GM19438 (cell line): ENCODE results near the gene CLEC6A.
"Not testable (repeated sequence)": the region's sequence is repeated elsewhere in the genome, so short reads cannot be mapped to it uniquely, and the experiment has no call there.

Experiments used
- ATAC-seq: cut with Tn5 transposase; IDR thresholded peaks from one replicate; pipeline ENCODE4 v1.9.1; 2021; ENCODE audit warnings: low read depth; ENCODE audit not compliant: unreplicated experiment

The CLEC6A gene

DNA sequence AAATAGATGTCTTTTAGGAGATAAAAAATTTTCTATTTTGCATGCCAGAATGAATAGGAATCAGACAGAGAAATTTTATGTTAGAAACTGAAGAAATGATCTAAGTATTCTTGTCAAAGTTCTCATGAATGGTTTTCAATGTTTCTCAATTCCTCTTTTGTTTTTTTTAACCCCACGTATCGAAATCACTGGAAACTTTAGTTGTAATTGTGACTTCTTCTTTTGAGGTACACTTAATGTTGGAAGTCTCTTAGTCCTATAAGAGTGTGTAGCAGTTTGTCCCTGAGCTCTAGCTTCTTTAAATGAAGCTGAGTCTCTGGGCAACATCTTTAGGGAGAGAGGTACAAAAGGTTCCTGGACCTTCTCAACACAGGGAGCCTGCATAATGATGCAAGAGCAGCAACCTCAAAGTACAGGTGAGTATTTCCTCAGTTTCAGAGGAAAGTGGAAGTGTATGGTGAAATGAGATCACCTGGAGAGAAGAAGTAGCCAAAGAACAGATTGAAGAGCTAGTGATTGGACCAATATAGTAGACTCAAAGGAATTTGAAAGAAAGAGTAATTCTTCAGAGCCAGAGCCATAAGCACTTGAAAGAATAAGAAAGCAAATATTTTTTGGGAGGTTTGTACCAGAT, at the start of gene CLEC6A:
Gene CLEC6A, plus strand, starts transcription at position 236 of the 634 bp plus-strand sequence. Its CDS starts 150 bp downstream, at position 386.
- ATAC-seq = no peak

DNA sequence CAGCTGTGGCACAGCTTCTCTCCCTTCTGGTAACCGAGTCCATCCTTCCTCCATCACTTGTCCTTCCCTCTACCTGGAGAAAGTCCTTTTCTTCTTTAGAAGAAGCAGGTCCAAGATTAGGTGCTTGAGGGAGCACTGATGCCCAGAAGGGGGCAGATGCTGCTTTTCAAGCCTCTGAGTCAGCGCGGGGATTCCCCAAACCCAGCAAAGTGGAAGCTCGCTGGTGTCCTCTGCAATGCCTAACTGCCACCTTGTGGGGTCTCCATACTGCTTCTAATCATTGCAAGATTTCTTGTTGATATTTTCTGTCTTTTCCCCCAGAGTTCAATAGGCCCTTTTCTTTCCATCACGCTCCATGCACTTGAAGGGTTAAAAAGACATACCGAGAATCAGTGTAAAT, 36.2 kb upstream of the CLEC6A start:
- not testable (repeated sequence) for ATAC-seq

DNA sequence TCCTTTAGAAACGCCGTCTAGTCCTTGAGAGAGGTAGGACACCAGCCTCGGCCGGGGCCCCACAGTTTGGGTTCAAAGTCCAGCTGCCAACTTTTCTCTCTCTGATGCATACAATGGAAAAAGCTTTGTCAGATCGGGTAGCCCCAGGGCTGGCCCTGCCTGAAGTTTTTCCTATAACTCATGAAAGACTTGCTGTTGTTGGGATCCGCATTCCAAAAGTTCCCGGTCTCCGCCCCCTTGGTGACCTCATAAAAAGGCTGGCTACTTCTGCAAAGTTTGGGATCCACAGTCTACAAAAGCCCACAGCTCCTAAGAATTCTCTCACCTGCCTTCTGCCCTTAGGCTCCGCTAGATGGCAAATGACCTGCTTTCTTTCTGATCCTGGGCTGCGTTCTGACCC, 35.3 kb upstream of the CLEC6A start:
- ATAC-seq = no peak

DNA sequence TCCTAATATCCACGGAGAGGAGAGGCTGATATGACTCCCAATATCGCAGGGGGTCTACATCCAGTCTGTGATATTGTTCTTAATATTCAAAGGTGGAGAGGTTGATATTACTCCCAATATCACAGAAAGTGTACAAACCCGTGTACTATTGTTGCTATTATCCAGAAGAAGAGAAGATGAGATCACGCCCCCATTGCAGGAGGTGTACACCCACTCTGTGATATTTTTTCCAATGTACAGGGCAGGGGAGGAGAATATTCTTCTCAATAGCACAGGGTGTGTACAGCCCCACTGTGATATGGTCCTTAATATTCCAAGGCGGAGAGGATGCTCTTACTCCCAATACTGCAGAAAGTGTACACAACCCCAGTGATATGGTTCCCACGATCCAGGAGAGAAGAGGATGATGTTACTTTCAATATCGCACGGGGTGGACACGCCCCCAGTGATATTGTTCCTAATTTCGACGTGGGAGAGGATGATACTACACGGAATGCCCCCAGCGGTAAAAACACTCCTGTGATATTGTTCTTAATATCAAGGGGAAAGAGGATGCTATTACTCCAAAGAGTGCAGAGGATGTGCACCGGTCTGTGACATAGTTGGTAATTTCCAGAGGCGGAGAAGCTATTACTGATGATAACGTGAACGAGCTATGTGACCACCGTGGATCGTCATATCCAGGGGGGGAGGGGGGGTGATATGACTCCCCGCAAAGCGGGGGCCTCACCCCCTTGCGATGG, 11.1 kb upstream of the CLEC6A start:
- ATAC-seq = not testable (repeated sequence)

DNA sequence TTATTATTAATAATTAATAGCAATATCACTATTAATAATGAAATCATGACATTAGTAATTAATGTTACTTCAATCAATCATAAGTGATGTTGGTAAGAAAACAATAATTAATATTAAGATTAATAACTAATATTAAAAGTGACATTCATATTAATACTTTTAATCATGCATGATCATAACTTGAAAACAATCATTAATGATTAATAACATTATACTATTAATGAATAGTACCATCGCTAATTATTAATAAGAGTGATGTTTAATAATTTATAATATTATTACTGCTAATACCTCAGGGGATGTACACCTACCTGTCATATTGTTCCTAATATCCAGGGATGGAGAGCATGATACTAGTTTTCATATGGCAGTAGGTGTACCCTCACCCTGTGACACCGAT, 10.0 kb upstream of the CLEC6A start:
- ATAC-seq = no peak

DNA sequence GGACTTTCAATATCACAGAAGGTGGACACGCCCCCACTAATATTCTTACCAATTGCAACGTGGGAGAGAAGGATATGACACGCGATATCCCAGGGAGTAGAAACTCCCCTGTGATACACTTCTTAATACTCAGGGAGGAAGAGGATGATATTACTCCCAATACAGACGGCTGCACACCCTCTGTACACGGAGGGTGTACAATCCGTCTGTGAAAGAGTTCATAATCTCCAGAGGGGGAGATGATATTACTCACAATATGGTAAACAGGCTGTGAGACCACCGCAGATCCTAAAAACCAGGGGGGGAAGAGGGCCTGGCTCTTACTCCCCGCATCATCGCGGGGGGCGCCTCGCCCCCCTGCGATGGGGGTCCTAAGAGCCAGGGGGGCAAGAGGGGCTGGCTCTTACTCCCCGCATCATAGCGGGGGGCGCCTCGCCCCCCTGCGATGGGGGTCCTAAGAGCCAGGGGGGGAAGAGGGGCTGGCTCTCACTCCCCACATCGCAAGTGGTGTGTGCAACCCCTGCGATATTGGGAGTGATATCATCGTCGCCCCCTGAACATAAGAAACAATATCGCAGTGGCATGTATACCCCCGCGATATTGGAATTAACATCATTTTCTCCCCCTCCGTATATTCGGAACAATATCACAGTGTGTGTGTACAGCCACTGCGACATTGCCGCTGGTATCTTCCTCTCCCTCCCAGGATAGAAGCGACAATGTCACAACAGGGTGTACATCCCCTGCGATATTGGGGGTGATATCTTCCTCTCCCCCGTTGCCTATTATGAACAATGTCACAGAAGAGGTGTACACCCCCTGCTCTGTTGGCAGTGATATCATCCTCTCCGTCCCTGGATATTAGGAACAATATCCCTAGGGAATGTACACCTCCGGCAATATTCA, 8.9 kb upstream of the CLEC6A start:
- no peak for ATAC-seq

DNA sequence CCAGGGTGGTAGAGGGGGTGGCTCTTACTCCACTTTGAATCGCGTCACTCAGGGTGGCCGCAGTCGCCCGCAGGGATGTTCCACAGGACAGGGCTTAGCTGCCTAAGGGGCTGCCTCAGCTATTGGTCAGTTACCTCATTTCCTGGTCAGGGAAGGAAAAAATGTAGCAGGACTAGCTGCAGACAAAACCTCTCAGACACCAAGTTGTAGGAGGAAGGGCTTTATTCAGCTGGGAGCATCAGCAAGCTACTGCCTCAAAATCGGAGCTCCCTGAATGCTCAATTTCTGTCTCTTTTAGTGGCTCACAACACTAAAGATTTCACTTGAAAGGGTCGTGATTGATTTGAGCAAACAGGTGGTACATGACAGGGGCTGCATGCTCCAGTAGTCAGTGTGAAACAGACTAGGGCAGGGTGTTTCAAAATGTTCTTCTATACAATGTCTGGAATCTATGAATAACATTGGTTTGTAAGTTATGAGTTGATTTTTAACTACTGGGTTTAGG, 6.4 kb upstream of the CLEC6A start:
- ATAC-seq = no peak

DNA sequence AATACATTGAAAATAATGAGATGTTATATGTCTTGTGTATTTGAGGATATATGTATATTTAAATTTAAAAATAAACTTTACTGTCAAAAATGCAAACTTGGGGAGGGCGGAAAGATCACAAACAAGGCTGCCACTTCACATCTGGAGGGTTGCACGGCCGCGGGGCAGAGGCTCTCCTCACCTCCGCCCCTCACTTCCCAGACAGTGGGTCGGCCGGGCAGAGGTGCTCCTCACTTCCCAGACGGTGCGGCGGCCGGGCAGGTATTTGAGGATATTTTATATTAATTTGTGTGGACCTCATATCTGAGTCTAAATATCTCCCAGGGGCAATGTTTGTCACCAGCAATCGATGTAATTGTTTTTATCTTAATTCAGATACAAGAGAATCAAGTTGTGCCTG, 3.7 kb upstream of the CLEC6A start:
- no peak for ATAC-seq

DNA sequence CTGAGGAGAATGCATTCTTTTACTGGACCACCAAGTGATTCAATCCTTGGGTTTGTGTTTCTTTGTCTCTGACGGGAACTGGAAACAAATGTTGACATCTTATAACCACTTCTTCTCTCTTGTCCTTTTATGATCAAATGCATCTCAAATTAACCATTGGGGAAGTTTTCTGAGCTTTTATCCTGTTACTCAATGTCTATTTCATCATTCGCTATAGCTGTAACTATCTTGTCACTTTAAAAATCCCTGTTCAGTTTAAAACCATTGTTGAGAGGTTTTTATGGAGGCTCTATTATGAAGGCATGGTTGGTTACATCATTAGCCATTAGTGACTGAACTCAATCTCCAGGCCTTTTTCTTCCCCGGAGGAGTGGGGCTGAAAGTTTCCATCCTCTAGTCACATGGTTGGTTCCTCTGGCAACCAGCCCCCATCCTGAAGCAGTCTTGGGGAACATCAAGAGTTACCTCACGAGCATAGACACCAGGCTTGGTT, 2.7 kb upstream of the CLEC6A start:
- ATAC-seq = no peak

DNA sequence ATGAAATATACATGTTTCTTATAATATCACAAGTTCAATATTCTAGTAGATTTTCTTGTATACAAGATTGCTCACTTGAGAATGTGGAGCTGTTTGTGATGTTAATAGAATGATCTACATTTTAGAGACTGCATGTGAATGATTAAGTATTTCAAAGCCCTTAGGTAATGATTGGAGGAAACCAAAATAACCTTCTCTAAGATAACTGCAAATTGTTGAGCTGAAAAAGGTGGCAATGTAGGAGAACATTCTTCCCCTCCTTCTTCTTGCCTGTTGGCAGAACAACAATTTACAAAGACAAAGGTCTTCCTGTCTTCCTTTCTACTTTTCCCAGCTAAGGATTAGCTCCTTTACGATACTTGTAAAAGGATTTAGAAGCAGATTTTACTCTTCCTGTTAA, 2.0 kb upstream of the CLEC6A start:
- no peak for ATAC-seq

DNA sequence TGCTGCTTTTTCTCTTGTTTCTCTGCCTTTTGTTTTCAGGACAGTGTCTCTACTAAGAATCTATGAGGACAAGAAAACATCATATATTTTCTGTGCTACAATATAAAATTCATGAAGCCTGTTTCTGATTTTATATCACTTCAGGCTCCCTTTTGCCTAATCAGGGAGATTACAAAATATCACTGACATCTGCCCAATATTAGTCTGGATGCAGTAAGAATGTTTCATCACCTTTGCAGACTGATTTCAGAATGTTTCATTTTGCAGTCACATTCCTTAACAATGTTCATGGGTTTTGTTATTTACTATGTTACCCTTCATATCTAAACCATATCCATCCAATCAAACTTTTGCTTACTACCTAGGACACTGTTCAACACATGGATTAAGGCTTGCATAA, 491 bp upstream of the CLEC6A start:
- no peak for ATAC-seq

DNA sequence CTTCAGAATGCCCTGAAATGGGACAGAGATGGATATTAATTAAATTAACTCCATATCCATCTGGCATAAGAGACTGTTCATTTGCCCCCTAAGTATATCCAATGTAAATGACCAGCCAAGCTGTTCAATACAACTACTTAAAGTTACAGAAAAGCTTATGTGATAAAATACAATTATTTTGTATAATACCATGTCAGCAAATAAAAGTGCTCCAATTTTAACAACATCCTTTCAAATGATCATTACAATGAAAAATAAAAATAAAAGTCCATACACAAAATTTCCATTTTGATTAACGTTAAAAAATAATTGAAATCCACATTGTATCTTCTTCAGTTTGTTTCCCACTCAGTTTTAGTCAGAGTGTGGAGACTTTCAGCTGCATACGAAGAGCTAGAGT, 5.7 kb downstream of the CLEC6A start:
- ATAC-seq = no peak

DNA sequence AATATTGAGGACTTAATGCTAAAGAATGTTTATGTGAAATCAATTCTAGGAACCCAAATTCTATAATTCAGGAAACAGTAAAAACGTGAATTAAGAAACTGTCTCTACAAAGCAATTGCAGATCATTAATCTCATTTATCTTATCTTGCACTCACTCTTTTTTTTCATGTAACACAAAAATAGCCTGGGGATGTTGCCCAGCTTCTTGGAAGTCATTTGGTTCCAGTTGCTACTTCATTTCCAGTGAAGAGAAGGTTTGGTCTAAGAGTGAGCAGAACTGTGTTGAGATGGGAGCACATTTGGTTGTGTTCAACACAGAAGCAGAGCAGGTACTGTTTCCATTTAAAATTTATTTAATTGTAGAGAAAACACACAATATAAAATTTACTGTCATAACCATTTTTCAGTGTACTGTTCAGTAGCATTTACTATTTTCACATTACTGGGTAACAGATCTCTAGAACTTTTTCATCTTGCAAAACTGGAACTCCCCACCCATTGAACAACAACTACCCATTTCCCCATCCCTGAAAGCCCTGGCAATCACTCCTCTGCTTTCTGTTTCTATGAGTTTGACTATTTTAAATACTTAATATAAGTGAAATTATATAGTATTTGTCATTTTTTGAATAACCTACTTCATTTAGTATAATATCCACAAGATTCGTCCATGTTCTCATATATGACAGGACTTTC, 9.7 kb downstream of the CLEC6A start:
- ATAC-seq = no peak

DNA sequence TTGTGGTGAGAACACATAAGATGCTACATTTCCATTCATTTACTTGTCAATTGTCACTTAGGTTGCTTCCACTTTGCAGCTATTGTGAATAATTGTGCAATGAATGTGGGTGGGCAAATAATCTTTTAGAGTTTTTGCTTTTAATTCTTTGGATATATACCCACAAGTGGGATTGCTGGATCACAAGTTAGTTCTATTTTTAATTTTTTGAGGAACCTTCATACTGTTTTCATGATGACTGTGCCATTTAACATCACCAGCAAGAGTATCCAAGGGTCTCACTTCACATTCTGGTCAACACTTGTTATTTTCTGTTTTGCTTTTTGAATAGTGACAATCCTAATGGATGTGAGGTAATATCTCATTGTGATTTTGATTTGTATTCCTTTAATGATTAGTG, 10.5 kb downstream of the CLEC6A start:
- ATAC-seq = no peak

DNA sequence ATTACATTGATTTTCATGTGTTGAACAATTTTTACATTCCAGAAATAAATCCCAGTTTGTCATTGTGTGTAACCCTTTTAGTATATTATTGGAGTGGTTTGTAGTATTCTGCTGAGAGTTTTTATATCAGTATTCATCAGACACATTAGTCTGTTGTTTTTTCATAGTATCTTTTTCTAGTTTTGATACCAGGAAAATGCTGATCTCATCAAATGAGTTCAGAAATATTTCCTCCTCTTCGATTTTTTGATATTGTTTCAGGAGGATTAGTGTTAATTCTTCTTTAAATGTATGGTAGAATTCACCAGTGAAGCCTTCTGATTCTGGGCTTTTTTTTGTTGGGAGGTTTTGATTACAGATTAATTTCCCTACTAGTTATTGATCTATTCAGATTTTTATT, 15.3 kb downstream of the CLEC6A start:
- no peak for ATAC-seq

DNA sequence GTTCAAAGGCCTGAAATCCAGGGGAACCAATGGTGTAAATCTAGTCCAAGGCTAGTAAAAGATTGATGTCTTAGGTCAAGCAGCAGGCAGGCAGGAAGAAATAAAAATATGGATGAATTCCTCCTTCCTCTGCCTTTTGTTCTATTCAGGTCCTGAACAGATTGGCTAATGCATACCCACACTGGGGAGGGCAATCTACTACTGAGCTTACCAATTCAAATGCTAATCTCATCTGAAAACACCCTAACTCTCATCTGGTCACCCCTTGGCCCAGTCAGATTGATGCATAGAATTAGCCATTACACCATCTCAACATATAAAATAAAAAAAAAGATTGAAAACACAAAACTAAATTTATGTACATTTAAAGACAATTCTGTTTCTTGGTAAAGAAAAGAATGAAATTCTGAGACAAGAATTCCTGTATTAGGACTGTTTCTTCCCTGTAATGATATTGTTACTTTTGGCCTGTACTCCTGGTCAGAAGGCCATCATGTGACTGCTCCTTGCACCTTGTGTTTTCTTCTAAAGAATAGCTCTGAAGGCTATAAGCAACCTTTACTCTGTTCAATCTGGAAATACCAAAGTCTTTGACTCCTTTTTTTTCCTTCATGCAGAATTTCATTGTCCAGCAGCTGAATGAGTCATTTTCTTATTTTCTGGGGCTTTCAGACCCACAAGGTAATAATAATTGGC, 19.9 kb downstream of the CLEC6A start:
- ATAC-seq = no peak

DNA sequence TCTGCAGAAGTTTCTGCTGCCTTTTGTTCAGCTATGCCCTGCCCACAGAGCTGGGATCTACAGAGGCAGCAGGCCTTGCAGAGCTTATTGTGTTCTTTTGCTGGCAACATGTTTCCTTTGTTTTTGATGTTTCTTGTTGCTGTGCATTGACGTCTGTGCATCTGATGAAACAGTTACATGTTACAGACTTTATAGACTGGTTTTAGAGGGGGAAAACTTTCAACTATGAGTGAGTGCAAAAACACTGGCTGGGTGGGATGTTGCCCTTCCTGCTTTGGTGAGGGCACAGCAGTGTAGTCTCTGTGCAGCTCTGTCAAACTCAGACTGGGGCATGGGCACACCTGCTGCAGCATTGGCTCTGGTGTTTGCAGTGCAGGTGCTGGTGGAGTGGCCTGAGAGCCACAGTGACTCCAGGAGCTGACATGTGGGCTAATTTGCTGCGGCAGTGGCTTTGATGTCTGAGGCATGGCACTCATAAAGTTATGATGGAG, 26.9 kb downstream of the CLEC6A start:
- no peak for ATAC-seq

DNA sequence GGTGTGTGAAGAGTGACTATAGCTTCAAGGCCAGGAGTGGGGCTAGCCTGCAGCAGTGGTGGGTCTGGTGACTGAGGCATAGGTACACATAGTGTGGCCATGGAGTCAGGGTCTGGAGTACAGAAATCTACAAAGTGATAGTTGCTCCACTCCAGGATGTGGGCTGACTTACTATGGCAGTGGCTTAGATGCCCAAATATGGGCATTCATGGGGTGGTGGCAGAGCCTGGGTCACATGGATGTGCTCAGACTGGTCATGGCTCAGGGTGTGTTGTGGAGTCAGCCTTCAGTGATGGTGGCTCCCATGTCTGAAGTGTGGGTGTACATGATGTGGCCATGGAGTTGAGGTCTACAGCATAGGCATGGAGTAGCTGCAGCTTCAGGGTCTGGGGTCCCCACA, 27.3 kb downstream of the CLEC6A start:
- ATAC-seq = no peak

DNA sequence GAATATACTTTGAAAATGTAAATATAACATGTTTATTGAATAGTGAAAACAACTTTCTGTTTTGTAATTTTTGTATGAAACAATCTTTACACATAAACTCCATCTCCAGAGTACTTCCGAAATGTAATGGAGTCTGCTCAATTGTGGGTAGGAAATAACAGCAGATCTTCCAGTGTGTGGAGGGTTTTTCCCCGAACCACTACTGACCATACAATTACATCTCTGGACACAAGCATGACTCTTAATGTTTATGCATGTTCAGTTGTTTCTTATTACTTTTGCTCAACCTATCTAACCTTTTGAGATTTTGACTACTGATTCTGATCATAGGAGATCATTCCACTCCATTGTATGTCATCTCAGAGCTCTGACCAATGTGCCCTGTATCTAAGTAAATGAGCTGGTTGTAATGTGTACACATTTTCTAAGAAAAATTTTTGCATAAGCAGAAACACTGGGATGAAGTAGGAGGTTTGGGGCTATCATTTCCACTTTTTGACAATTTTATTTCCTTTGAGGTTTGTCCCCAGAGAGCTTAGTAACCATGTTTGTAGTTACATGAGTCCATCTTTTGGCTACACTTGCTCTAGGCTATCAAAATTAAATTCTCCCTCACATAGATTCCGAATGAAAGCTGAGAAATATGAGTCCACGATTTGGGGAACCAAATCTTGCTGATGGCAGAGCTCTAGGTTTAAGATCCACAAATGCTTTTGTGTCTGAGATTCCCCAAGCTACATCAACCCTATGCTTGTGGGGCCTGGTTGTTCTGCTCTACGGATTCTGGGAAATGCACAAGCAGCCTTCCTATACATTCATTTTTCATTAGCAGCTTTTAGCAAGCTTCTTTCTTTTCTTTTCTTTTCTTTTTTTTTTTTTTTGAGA, 36.1 kb downstream of the CLEC6A start:
- no peak for ATAC-seq
